Liver (tissue), 9 donors: ENCODE data around the gene KCTD4. TPM values are rescaled to one million over a fixed set of nuclear protein-coding genes. Genes with fewer than 3 reads are reported as not detected.

ENCODE experiments used
- DNase-seq: peaks from one replicate; pipeline ENCODE4 v3.0.0-alpha.2; 2017; ENCODE audit warnings: low spot score
- H3K27ac ChIP-seq, 2 donors: one replicate each; pipeline ENCODE4 v1.7.0; 2013; ENCODE audit warnings: inconsistent platforms in 2 of 2, low read length in 2 of 2, control low read depth in 1 of 2, low read depth in 1 of 2, mild to moderate bottlenecking in 1 of 2
- H3K27me3 ChIP-seq, 4 donors: one replicate each; pipeline versions ENCODE4 v1.6.1 to v1.7.0; 2013; ENCODE audit warnings: low read length in 3 of 4, inconsistent platforms in 1 of 4, mild to moderate bottlenecking in 1 of 4, moderate library complexity in 1 of 4; ENCODE audit not compliant: control insufficient read depth in 4 of 4, insufficient read depth in 4 of 4
- H3K36me3 ChIP-seq, 4 donors: one replicate each; pipeline versions ENCODE4 v1.6.1 to v1.7.0; 2013; ENCODE audit warnings: low read length in 3 of 4, mild to moderate bottlenecking in 3 of 4, low read depth in 1 of 4, moderate library complexity in 1 of 4; ENCODE audit not compliant: control insufficient read depth in 4 of 4, insufficient read depth in 3 of 4
- H3K4me1 ChIP-seq, 4 donors: one replicate each; pipeline versions ENCODE4 v1.6.1 to v1.7.0; 2013; ENCODE audit warnings: low read length in 3 of 4, mild to moderate bottlenecking in 3 of 4, moderate library complexity in 1 of 4; ENCODE audit not compliant: control insufficient read depth in 4 of 4, insufficient read depth in 4 of 4
- H3K4me3 ChIP-seq, 3 donors: one replicate each; pipeline versions ENCODE4 v1.6.1 to v1.7.0; 2013; ENCODE audit warnings: low read length in 3 of 3, control low read depth in 1 of 3, low read depth in 1 of 3, mild to moderate bottlenecking in 1 of 3
- H3K9ac ChIP-seq, 2 donors: one replicate each; pipeline ENCODE4 v1.7.0; 2013; ENCODE audit warnings: low read length in 2 of 2, mild to moderate bottlenecking in 2 of 2, moderate library complexity in 2 of 2, control low read depth in 1 of 2, low read depth in 1 of 2
- H3K9me3 ChIP-seq, 4 donors: one replicate each; pipeline versions ENCODE4 v1.6.1 to v1.7.0; 2013; ENCODE audit warnings: low read length in 3 of 4; ENCODE audit not compliant: control insufficient read depth in 4 of 4
- ATF3 ChIP-seq: IDR thresholded peaks from 2 replicates; pipeline ENCODE4 v1.6.1; 2016; ENCODE audit warnings: antibody characterized with exemption
- CTCF ChIP-seq: fragments of 150-350 bp; IDR thresholded peaks from 2 replicates; pipeline ENCODE4 v1.5.1; 2017; ENCODE audit warnings: improper control_type of control experiment, low read depth, low read length; ENCODE audit not compliant: missing input control
- EGR1 ChIP-seq, 2 donors: IDR thresholded peaks; 2 replicates each; pipeline ENCODE4 v1.6.1; 2016 to 2018; ENCODE audit warnings: antibody characterized with exemption in 2 of 2, low read depth in 2 of 2
- FOXA1 ChIP-seq: IDR thresholded peaks from 2 replicates; pipeline ENCODE4 v1.6.1; 2016; ENCODE audit warnings: antibody characterized with exemption
- FOXA2 ChIP-seq: IDR thresholded peaks from 2 replicates; pipeline ENCODE4 v1.6.1; 2016; ENCODE audit warnings: antibody characterized with exemption
- GABPA ChIP-seq, 2 donors: IDR thresholded peaks in 1 of 2; conservative IDR thresholded peaks in 1 of 2; 2 replicates each; pipeline ENCODE4 v1.6.1; 2016; ENCODE audit warnings: antibody characterized with exemption in 2 of 2, mild to moderate bottlenecking in 1 of 2, moderate library complexity in 1 of 2
- HNF4A ChIP-seq, 2 donors: conservative IDR thresholded peaks; 2 replicates each; pipeline ENCODE4 v1.6.1; 2016; ENCODE audit warnings: antibody characterized with exemption in 2 of 2, mild to moderate bottlenecking in 2 of 2
- HNF4G ChIP-seq: IDR thresholded peaks from 2 replicates; pipeline ENCODE4 v1.6.1; 2016; ENCODE audit warnings: antibody characterized with exemption
- JUND ChIP-seq, 2 donors: IDR thresholded peaks; 2 replicates each; pipeline ENCODE4 v1.6.1; 2016; ENCODE audit warnings: antibody characterized with exemption in 2 of 2
- MAX ChIP-seq: IDR thresholded peaks from 2 replicates; pipeline ENCODE4 v1.6.1; 2016; ENCODE audit warnings: antibody characterized with exemption
- NR2F2 ChIP-seq: IDR thresholded peaks from 2 replicates; pipeline ENCODE4 v1.6.1; 2016; ENCODE audit warnings: antibody characterized with exemption
- RAD21 ChIP-seq, 2 donors: IDR thresholded peaks; 2 replicates each; pipeline ENCODE4 v1.6.1; 2016; ENCODE audit warnings: antibody characterized with exemption in 2 of 2, mild to moderate bottlenecking in 2 of 2
- REST ChIP-seq: IDR thresholded peaks from 2 replicates; pipeline ENCODE4 v1.6.1; 2016; ENCODE audit warnings: antibody characterized with exemption, mild to moderate bottlenecking
- RXRA ChIP-seq, 2 donors: IDR thresholded peaks; 2 replicates each; pipeline ENCODE4 v1.6.1; 2017 to 2018; ENCODE audit warnings: antibody characterized with exemption in 2 of 2, mild to moderate bottlenecking in 1 of 2
- SP1 ChIP-seq: IDR thresholded peaks from 2 replicates; pipeline ENCODE4 v1.6.1; 2018; ENCODE audit warnings: antibody characterized with exemption, mild to moderate bottlenecking
- TAF1 ChIP-seq: conservative IDR thresholded peaks from 2 replicates; pipeline ENCODE4 v1.6.1; 2016; ENCODE audit warnings: antibody characterized with exemption, mild to moderate bottlenecking
- YY1 ChIP-seq: IDR thresholded peaks from 2 replicates; pipeline ENCODE4 v1.6.1; 2016; ENCODE audit warnings: antibody characterized with exemption, mild to moderate bottlenecking
- ZBTB33 ChIP-seq: IDR thresholded peaks from 2 replicates; pipeline ENCODE4 v1.6.1; 2016; ENCODE audit warnings: antibody characterized with exemption
- WGBS: extraction: QIAGEN DNeasy Blood & Tissue Kit; methylation state at CpG from one replicate; pipeline ENCODE4 v1.1.7; 2013; 5-methylcytosine and 5-hydroxymethylcytosine counted together
- polyA plus RNA-seq, 2 donors: library from polyadenylated mRNA; stranded (reverse) in 1 of 2; unstranded in 1 of 2; fragments of 200-250 nt in 1 of 2; fragments of >200 nt in 1 of 2; fragmentation: Nextera tagmentation in 1 of 2; extraction: Ambion mirVana in 1 of 2; gene quantifications; one replicate each; pipeline versions ENCODE4 v1.2.1 to v1.2.3, GENCODE V29; 2013 to 2015
- total RNA-seq, 2 donors: library from RNA; depleted of rRNA; stranded (reverse); fragments of >200 nt; gene quantifications; one replicate each; pipeline ENCODE4 v1.2.3, GENCODE V29; 2014
- donor health status: healthy.
- donor health status: healthy.
- donor health status: healthy.
- donor health status: healthy.
- donor health status: healthy.

KCTD4 gene
- total and polyA plus RNA-seq, 4 donors: 0.19 TPM; not detected in 3

GRCh38 chr13:45206340-45206739 lies 5.5 kb upstream of the KCTD4 start:
- H3K27ac ChIP-seq: peak overlapping the region; percentile 49 to 50
- no peak overlapping the region for H3K9ac ChIP-seq
- no peak overlapping the region for H3K4me3 ChIP-seq
- TF ChIP-seq REST (no peak), HNF4G (no peak), MAX (no peak), RXRA (IDR thresholded peaks at IDR 0.05) (no peak), CTCF (no peak), YY1 (no peak), EGR1 (IDR thresholded peaks at IDR 0.05; ENCODE audit: low read depth in 2 of 2) (no peak), HNF4A (conservative IDR thresholded peaks at IDR 0.05) (no peak), RAD21 (IDR thresholded peaks at IDR 0.05) (no peak), FOXA1 (no peak), GABPA (IDR thresholded peaks at IDR 0.05 in 1 of 2, conservative IDR thresholded peaks at IDR 0.05 in 1 of 2) (no peak), NR2F2 (no peak), TAF1 (no peak), ZBTB33 (no peak), FOXA2 (no peak), SP1 (no peak), JUND (IDR thresholded peaks at IDR 0.05) (no peak)
- no peaks in the 10 kb centered on the region for H3K27me3 ChIP-seq
- H3K9me3 ChIP-seq: no peaks in the 10 kb centered on the region
- no peak for DNase-seq
- H3K36me3 ChIP-seq: peaks cover 0 to 5% (median 3%) of the 10 kb centered on the region in 4 donors
- H3K4me1 ChIP-seq: peaks cover 0 to 8% (median 4%) of the 10 kb centered on the region in 4 donors

- peaks cover 0 to 4% (median 2%) of the 10 kb centered on the region in 4 donors for H3K36me3 ChIP-seq
- H3K9me3 ChIP-seq: no peaks in the 10 kb centered on the region
- no peaks in the 10 kb centered on the region for H3K27me3 ChIP-seq
- H3K27ac ChIP-seq: no peak overlapping the region
- peaks cover 0 to 8% (median 4%) of the 10 kb centered on the region in 4 donors for H3K4me1 ChIP-seq
- no peak overlapping the region for H3K9ac ChIP-seq
- no peak overlapping the region for H3K4me3 ChIP-seq
- 79% methylated on average over 5 of the region's 5 CpGs for WGBS
- DNase-seq: no peak
- TF ChIP-seq HNF4G (no peak), YY1 (no peak), MAX (no peak), FOXA2 (no peak), TAF1 (no peak), REST (no peak), ATF3 (no peak), HNF4A (conservative IDR thresholded peaks at IDR 0.05) (no peak), CTCF (no peak), RAD21 (IDR thresholded peaks at IDR 0.05) (no peak), RXRA (IDR thresholded peaks at IDR 0.05) (no peak)
Measured at GRCh38 chr13:45205124-45205523, 4.3 kb upstream of the KCTD4 start.
